Measurements from ENCODE around the gene CREG1.

The CREG1 gene

DNA sequence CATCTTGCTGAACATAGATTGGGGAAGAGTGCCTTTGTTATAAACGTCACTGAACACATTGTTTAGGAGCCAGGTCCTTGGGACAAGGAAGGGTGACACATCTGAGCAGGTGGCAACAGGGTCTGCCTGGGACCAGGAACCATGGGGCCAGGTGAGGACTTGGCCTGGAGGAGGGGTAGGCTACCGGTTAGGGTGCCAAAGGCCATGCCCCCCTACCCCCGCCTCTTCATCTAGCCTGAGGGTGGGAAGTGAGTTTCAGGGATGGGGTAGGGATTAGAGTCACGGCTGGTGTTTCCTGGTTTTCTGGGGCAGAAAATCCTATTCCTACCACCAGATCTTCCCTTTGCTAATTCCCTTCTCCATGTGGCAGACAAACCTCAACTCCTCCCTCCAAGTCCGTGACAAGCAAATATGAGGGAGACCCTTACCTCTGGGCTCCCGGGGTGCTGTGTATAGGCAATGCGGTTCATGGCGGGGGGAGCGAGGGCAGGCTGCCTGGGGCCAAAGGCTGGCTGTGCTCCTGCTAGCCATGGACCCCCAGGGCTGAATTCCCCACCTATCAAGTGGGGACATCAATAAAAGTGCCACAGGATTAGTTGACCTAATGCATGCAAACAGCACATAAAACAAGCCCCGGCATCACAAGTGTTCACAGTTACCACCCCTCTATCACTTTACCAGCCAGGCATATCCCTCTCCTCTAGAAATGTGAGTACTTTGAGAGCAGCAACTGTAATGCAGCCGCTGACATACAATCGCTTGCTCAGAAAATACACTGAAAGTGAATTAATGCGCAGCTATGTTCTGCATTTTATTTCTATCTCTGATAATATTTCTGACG lies 49.7 kb downstream of the CREG1 start:
- POLR2A ChIA-PET: no interaction called here
- TF ChIP-seq, protein P1, sequence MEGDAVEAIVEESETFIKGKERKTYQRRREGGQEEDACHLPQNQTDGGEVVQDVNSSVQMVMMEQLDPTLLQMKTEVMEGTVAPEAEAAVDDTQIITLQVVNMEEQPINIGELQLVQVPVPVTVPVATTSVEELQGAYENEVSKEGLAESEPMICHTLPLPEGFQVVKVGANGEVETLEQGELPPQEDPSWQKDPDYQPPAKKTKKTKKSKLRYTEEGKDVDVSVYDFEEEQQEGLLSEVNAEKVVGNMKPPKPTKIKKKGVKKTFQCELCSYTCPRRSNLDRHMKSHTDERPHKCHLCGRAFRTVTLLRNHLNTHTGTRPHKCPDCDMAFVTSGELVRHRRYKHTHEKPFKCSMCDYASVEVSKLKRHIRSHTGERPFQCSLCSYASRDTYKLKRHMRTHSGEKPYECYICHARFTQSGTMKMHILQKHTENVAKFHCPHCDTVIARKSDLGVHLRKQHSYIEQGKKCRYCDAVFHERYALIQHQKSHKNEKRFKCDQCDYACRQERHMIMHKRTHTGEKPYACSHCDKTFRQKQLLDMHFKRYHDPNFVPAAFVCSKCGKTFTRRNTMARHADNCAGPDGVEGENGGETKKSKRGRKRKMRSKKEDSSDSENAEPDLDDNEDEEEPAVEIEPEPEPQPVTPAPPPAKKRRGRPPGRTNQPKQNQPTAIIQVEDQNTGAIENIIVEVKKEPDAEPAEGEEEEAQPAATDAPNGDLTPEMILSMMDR (IDR thresholded peaks at IDR 0.05; ENCODE audit: control extremely low read depth, extremely low read depth, low read depth, missing control alignments): no peak
- CTCF ChIA-PET: interaction anchor here (2.0 to 3.1 kb wide), 2 partner anchors 12 to 30 kb away, joined by 10 to 20 read pairs; no protein-coding TSS in a partner anchor
- DNase-seq (ENCODE audit: extremely low spot score): no peak

DNA sequence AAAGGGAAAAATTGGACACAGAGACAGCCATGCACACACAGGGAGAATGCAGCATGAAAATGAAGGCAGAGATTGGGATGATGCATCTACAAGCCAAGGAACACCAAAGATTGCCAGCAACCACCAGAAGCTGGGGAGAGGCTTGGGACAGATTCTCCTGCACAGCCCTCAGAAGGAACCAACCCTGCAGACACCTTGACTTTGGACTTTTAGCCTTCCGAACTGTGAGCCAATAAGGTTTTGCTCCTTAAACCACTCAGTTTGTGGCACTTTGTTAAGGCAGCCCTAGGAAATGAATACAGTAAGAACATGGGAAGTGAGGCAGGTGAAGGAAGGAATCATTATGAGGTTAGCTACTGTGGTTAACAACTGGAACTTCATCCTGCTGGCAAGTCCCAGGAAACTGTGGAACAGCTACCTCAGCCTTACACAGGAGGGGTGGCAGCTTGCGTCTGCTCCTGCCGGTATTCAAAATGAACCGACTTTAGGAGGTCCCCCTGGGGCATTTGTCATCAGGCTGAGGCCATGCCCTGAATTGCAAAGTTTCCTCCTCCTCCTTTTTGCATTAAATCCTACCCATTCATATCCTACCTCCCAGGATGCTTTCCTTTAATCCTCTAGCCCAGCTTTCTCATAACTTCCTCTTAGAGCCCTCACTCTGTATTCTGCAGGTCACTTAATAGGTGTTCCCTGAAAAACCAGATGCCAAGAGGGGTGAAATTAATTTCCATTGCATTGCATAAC lies 50.7 kb downstream of the CREG1 start:
- ChIA-PET CTCF (interaction anchor here (1.1 to 1.6 kb wide), 2 partner anchors 9 to 12 kb away, joined by 3 to 6 read pairs; no protein-coding TSS in a partner anchor), POLR2A (no interaction called here)
- TF ChIP-seq, protein P1 (IDR thresholded peaks at IDR 0.05; ENCODE audit: control extremely low read depth, extremely low read depth, low read depth, missing control alignments): no peak
- DNase-seq (ENCODE audit: extremely low spot score): no peak

DNA sequence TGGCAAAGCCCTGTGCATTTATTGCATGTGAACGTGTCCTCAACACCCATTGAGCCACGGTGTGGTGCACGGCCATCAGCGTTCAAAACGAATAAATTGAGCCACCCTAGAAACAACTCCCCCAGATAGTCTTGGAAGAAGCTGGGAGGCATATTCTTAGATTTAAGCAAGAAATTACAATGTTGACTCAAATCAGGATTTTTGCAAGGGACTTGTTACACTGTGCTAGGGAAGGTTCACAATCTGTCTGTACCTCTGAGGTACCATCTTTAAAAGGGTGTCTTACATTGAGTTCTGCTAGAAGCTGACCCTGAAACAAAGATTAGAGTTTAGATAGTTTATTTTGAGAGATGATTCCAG lies 51.4 kb downstream of the CREG1 start:
- no peak for DNase-seq (ENCODE audit: extremely low spot score)
- TF ChIP-seq, protein P1 (IDR thresholded peaks at IDR 0.05; ENCODE audit: control extremely low read depth, extremely low read depth, low read depth, missing control alignments): no peak
- POLR2A ChIA-PET: no interaction called here
- CTCF ChIA-PET: interaction anchor here (1.1 to 1.6 kb wide), 2 partner anchors 8 to 13 kb away, joined by 3 to 6 read pairs; no protein-coding TSS in a partner anchor

DNA sequence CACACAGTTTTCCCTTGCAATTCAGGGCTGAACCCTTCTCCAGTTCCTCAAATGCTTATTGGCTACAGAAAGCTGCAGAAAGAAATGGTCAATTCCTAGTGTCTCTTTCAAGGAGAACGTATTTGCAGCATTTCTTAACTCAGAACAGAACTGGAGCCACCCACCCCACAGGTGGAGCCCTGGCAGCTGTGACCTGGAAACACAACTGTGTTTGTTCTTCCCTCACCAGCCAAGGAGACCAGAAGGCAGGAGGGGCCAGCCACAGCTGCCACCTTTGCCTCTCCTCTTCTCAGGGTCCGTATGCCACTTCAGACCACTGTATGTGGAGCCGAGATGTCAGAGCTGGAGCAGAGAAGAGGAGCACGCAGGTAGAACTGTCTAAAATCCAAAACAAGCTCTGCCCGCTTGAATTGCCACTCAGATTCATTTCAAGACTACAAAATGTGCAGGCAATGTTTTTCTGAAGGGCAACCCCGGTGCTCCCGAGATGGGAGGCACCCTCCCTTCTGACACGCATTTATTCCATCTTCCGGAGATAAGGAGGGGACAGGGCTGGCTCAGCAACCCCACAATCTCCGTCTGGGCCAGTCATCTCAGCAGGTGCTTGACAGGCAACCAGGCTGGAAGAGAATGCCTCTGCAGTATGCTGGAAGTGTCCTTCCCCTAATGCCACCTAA lies 51.9 kb downstream of the CREG1 start:
- ChIA-PET POLR2A (no interaction called here), CTCF (interaction anchor here (1.6 to 1.8 kb wide), 2 partner anchors 8 to 39 kb away, joined by 6 to 11 read pairs; no protein-coding TSS in a partner anchor)
- no peak for DNase-seq (ENCODE audit: extremely low spot score)
- TF ChIP-seq, protein P1 (IDR thresholded peaks at IDR 0.05; ENCODE audit: control extremely low read depth, extremely low read depth, low read depth, missing control alignments): no peak

DNA sequence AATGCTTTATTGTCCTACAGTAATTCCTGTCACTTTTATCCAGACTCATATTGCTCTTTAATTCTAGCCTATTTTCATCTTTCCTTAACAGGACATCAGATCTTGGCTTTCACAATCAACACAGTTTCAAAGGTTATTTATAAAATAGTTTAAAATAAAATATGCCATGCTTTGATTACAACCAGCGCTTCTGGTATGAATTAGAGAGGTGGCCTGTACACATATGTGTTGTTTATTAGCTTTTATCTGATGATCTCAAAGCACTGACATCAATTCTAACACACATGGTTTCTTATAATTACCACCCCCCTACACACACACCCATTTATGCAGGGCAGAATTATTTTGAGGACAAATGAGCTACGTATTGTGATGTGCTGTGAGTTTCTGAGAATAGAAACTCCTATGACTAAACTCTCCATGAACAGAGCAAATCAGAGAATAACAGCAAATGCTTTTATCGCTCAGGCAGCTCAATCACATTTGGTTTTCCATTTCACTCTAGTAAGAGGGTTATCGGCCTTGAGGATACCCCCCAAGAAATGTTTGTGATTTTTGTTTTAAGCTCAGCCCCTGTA lies 53.2 kb downstream of the CREG1 start:
- CTCF ChIA-PET: interaction anchor here (0.7 to 1.8 kb wide), 8 partner anchors 15 to 232 kb away, joined by 3 to 11 read pairs (median 4); no protein-coding TSS in a partner anchor
- TF ChIP-seq, protein P1 (IDR thresholded peaks at IDR 0.05; ENCODE audit: control extremely low read depth, extremely low read depth, low read depth, missing control alignments): no peak
- POLR2A ChIA-PET: no interaction called here
- DNase-seq (ENCODE audit: extremely low spot score): peak; percentile 54

Data from GM10248 (cell line).